DND-41 (cell line): Measurements from ENCODE around the gene PPIF.

ENCODE experiments used
- CTCF ChIP-seq: IDR thresholded peaks from 2 replicates; pipeline ENCODE4 v1.5.1; 2012; ENCODE audit warnings: borderline replicate concordance, low read length, moderate library complexity, mild to moderate bottlenecking; ENCODE audit not compliant: poor library complexity, severe bottlenecking; ENCODE audit errors: extremely low read depth
- EZH2 ChIP-seq: IDR thresholded peaks from 3 replicates; pipeline ENCODE4 v1.6.1; 2012; ENCODE audit warnings: borderline replicate concordance, low read depth, mild to moderate bottlenecking, moderate library complexity, low read length, inconsistent platforms; ENCODE audit not compliant: severe bottlenecking

- TF ChIP-seq CTCF (no peak), EZH2 (no peak)
Measured at GRCh38 chr10:79308016-79308415, 39.3 kb upstream of the PPIF start.
